Tibial nerve (tissue), 4 donors: ENCODE data around the gene CTNND2. TPM values are rescaled to one million over a fixed set of nuclear protein-coding genes. Genes with fewer than 3 reads are reported as not detected.

ENCODE experiments used
- DNase-seq, 2 donors: peaks; one replicate each; pipeline ENCODE4 v3.0.0-alpha.2; 2019; ENCODE audit warnings: low spot score in 2 of 2
- H3K27ac ChIP-seq, 4 donors: fragments of 200-600 bp; sonication (generic) in 3 of 4; one replicate each; pipeline ENCODE4 v1.5.1; 2017 to 2019; ENCODE audit warnings: mild to moderate bottlenecking in 1 of 4
- H3K27me3 ChIP-seq, 2 donors: fragments of 200-600 bp; sonication (generic) in 1 of 2; one replicate each; pipeline versions ENCODE4 v1.5.1 to v1.6.0; 2017 to 2019
- H3K36me3 ChIP-seq, 3 donors: fragments of 200-600 bp; sonication (generic); one replicate each; pipeline ENCODE4 v1.5.1; 2018 to 2019
- H3K4me1 ChIP-seq, 4 donors: fragments of 200-600 bp; sonication (generic) in 3 of 4; one replicate each; pipeline ENCODE4 v1.5.1; 2017 to 2019
- H3K4me3 ChIP-seq, 4 donors: fragments of 200-600 bp; sonication (generic) in 3 of 4; one replicate each; pipeline ENCODE4 v1.5.1; 2017 to 2019; ENCODE audit warnings: mild to moderate bottlenecking in 1 of 4, moderate library complexity in 1 of 4
- H3K9me3 ChIP-seq, 4 donors: fragments of 200-600 bp; sonication (generic) in 3 of 4; one replicate each; pipeline ENCODE4 v1.5.1; 2017 to 2019
- EP300 ChIP-seq, 2 donors: sonication (generic); formaldehyde crosslinking; IDR thresholded peaks; one replicate each; pipeline ENCODE4 v1.6.1; 2017; ENCODE audit warnings: antibody characterized with exemption in 2 of 2, mild to moderate bottlenecking in 1 of 2
- POLR2A ChIP-seq, 2 donors: fragments of 450-650 bp; IDR thresholded peaks; one replicate each; pipeline ENCODE4 v1.6.1; 2017; ENCODE audit warnings: antibody characterized with exemption in 2 of 2, mild to moderate bottlenecking in 2 of 2, moderate library complexity in 2 of 2
- WGBS, 2 donors: methylation state at CpG; one replicate each; pipeline ENCODE4 v1.1.5; 2018; 5-methylcytosine and 5-hydroxymethylcytosine counted together
- total RNA-seq, 4 donors: library from RNA; depleted of rRNA; stranded (reverse); fragments of >200 nt; gene quantifications; one replicate each; pipeline ENCODE4 v1.1.0, GENCODE V29; 2016
- TF ChIP-seq, protein P1 (sequence below), 5 experiments: fragments of 200-600 bp in 3 of 5; fragments of 450-650 bp in 2 of 5; sonication (generic) in 3 of 5; IDR thresholded peaks; one replicate each; pipeline ENCODE4 v1.5.1; 2016 to 2019; ENCODE audit warnings: antibody characterized with exemption in 5 of 5, mild to moderate bottlenecking in 3 of 5, moderate library complexity in 2 of 5

CTNND2 gene
- total RNA-seq, 4 donors from 2014 or later, result 1.5 to 5.7 (median 2.5) TPM; not detected in 1

DNA sequence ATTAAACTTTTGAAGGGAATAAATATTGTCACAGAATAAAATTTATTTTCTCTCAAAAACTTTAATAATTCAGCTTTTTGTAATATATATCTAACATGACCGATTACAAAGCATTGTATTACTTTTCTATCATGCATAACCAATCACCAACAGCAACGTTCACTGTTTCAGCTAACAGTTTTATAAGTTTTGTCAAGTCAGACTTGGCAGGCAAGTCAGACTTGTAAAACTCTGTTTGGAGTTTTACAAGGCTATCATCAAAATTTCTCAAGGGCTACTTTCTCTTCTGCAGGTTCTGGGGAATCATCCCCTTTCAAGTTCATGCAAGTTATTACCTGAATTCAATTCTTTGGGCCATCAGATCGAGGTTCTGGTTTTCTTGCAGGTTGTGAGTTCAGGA lies 347.2 kb downstream of the CTNND2 start:
- no peaks in the 10 kb centered on the region for H3K36me3 ChIP-seq
- TF ChIP-seq POLR2A (IDR thresholded peaks at IDR 0.05) (no peak), EP300 (IDR thresholded peaks at IDR 0.05) (no peak)
- TF ChIP-seq, protein P1, sequence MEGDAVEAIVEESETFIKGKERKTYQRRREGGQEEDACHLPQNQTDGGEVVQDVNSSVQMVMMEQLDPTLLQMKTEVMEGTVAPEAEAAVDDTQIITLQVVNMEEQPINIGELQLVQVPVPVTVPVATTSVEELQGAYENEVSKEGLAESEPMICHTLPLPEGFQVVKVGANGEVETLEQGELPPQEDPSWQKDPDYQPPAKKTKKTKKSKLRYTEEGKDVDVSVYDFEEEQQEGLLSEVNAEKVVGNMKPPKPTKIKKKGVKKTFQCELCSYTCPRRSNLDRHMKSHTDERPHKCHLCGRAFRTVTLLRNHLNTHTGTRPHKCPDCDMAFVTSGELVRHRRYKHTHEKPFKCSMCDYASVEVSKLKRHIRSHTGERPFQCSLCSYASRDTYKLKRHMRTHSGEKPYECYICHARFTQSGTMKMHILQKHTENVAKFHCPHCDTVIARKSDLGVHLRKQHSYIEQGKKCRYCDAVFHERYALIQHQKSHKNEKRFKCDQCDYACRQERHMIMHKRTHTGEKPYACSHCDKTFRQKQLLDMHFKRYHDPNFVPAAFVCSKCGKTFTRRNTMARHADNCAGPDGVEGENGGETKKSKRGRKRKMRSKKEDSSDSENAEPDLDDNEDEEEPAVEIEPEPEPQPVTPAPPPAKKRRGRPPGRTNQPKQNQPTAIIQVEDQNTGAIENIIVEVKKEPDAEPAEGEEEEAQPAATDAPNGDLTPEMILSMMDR (IDR thresholded peaks at IDR 0.05), result no peak
- no peaks in the 10 kb centered on the region for H3K4me1 ChIP-seq
- DNase-seq, result no peak
- no peaks in the 10 kb centered on the region for H3K27me3 ChIP-seq
- H3K4me3 ChIP-seq, result no peak overlapping the region
- no peak overlapping the region for H3K27ac ChIP-seq
- no peaks in the 10 kb centered on the region for H3K9me3 ChIP-seq
- 66 to 67% methylated on average over 3 of the region's 3 CpGs for WGBS, 2 donors

DNA sequence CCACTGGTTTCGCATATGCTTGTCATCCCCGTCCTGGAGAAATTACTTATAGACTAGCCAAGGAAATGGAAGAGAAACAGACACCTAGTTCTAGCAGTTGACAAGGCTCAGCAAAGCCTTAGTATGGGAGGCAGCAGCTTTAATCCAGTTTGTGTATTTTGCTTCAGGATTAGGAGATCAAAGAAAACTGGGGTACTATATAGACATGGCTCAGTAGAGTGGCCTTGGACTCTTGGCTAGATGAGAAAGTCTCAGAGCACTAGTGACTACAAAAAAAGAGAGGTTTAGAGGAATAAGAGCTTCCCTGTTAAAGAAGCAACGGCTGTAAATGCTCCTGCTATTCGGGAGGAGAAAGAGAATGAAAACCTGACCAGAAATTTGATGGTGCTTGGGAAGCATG lies 349.1 kb downstream of the CTNND2 start:
- TF ChIP-seq, protein P1 (IDR thresholded peaks at IDR 0.05), result no peak
- TF ChIP-seq POLR2A (IDR thresholded peaks at IDR 0.05), result no peak
- H3K27me3 ChIP-seq, result no peaks in the 10 kb centered on the region
- no peak overlapping the region for H3K27ac ChIP-seq
- H3K9me3 ChIP-seq, result no peaks in the 10 kb centered on the region
- no peaks in the 10 kb centered on the region for H3K4me1 ChIP-seq
- no peak for DNase-seq
- H3K36me3 ChIP-seq, result no peaks in the 10 kb centered on the region
- H3K4me3 ChIP-seq, result no peak overlapping the region
- WGBS, 2 donors, result 70 to 80% methylated on average over 4 of the region's 4 CpGs

DNA sequence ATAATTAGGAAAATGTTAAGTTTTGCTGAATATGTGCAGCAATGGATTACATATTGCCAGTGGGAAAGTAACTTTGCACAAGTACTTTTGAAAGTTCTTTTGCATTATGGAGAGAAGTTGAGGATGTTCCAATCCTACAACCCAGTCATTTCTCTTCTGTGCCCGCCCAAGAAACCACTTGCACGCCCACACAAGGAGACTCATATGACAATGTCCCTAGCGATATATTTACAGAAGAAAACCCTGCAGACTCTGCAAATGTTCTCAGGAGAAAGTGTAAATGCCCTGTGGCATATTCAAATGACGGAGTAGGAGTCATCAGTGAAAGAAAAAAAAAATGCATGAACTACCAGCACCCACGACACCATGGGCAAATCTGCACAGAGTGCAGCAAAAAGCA lies 356.5 kb downstream of the CTNND2 start:
- Histone ChIP-seq H3K4me1 (no peaks in the 10 kb centered on the region), H3K9me3 (no peaks in the 10 kb centered on the region), H3K36me3 (no peaks in the 10 kb centered on the region), H3K27me3 (no peaks in the 10 kb centered on the region), H3K27ac (no peak overlapping the region), H3K4me3 (no peak overlapping the region)
- TF ChIP-seq POLR2A (IDR thresholded peaks at IDR 0.05), result no peak
- TF ChIP-seq, protein P1 (IDR thresholded peaks at IDR 0.05), result no peak
- TF ChIP-seq EP300 (IDR thresholded peaks at IDR 0.05), result no peak
- no peak for DNase-seq
- 75 to 77% methylated on average over 5 of the region's 5 CpGs for WGBS, 2 donors

DNA sequence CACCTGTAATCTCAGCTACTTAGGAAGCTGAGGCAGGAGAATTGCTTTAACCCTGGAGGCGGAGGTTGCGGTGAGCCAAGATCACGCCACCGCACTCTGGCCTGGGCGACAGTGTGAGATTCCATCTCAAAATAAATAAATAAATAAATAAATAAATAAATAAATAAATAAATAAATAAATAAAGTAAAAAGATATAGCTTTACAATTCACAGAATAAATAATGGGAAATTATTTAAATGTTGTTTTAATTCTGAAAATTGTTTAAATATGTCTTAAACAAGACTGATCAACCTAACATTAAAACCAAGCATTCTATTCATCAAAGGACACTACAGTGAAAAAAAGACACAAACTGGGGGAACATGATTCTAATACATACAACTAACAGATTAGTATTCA lies 357.1 kb downstream of the CTNND2 start:
- H3K36me3 ChIP-seq, result no peaks in the 10 kb centered on the region
- no peak overlapping the region for H3K27ac ChIP-seq
- TF ChIP-seq, protein P1 (IDR thresholded peaks at IDR 0.05), result no peak
- TF ChIP-seq POLR2A (IDR thresholded peaks at IDR 0.05), result no peak
- no peak for TF ChIP-seq EP300 (IDR thresholded peaks at IDR 0.05)
- H3K4me1 ChIP-seq, result no peaks in the 10 kb centered on the region
- no peak for DNase-seq
- no peaks in the 10 kb centered on the region for H3K27me3 ChIP-seq
- no peaks in the 10 kb centered on the region for H3K9me3 ChIP-seq
- no peak overlapping the region for H3K4me3 ChIP-seq
- 97 to 98% methylated on average over 5 of the region's 5 CpGs for WGBS, 2 donors

DNA sequence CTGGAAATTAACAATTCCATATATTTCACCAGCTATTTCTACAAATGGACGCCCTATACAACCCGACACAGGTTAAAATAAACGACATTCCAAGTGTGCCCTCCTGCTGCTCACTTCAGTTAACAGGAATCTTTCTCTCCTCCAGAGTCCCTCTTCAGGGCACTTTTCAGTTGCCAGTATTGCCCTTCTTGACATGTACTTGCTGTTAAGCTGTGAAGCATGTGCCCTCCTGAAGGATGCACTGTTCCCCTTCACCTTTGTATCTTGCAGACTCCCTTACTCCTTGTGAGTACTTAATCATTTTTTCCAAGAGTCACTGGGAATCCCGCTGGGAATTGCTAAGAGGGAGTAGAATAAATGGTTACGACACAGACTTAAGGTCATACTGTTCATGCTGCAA lies 364.1 kb downstream of the CTNND2 start:
- DNase-seq, result no peak
- Histone ChIP-seq H3K27ac (no peak overlapping the region), H3K9me3 (no peaks in the 10 kb centered on the region), H3K27me3 (no peaks in the 10 kb centered on the region), H3K4me1 (no peaks in the 10 kb centered on the region), H3K4me3 (no peak overlapping the region), H3K36me3 (no peaks in the 10 kb centered on the region)
- TF ChIP-seq POLR2A (IDR thresholded peaks at IDR 0.05) (no peak), EP300 (IDR thresholded peaks at IDR 0.05) (no peak)
- TF ChIP-seq, protein P1 (IDR thresholded peaks at IDR 0.05), result no peak
- WGBS, 2 donors, result 84 to 89% methylated on average over 5 of the region's 5 CpGs
